Measurements from ENCODE around the gene QARS1.

The QARS1 gene

DNA sequence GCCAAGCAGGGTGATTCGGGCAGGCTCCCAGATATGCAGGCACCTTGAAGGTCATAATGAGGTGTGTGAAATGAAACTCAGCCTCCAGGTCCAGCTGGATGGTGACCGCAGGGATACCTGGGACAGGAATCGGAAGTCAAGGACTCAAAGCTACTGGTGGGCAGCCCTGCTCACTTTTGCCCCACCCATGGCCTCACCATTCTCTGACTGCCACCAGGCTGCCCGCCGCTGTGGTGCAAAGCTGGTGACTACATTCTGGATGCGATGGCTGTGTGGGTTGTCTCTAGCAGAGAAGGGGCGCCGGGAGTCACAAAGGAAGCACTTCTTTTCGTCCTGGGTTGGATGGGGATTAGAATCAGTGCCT lies 27.5 kb upstream of the QARS1 start:
- Histone ChIP-seq H3K27ac (ENCODE audit: low read depth, low read length, severe bottlenecking) (peak overlapping the region; percentile 93), H3K4me3 (ENCODE audit: extremely low read depth, insufficient read depth, low read length, poor library complexity, severe bottlenecking) (peak overlapping the region; percentile 70), H3K9me3 (ENCODE audit: control insufficient read depth, low read length) (no peaks in the 10 kb centered on the region), H3K4me1 (ENCODE audit: control insufficient read depth, insufficient read depth, low read length, poor library complexity, severe bottlenecking) (peaks cover 8% of the 10 kb centered on the region), H3K36me3 (ENCODE audit: control insufficient read depth, insufficient read depth, low read length) (peaks cover 41% of the 10 kb centered on the region)
- WGBS, 2 experiments (ENCODE audit: insufficient coverage in 2 of 2): 58 to 66% methylated on average over 4 to 9 of the region's 9 CpGs

DNA sequence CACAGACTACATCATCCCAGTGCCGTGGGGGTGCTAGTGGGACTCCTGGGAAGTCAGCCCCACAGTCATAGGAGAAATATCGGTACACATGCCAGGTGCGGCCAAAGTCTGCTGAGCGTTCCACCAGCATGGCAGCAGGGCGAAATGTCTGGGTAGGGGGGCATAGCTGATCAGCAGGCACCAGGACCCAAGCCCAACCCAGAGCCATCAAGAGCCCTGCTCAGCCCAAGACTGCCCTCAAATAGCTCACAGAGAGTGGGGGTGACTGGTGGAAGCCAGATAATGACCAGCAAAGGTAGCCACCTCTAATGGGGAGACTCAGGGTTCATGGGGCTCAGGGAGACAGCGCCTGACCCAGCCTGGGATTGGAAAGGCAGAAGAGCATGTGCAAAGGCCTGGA lies 27.0 kb upstream of the QARS1 start:
- Histone ChIP-seq H3K4me3 (ENCODE audit: extremely low read depth, insufficient read depth, low read length, poor library complexity, severe bottlenecking) (peak overlapping the region; percentile 70), H3K9me3 (ENCODE audit: control insufficient read depth, low read length) (no peaks in the 10 kb centered on the region), H3K27ac (ENCODE audit: low read depth, low read length, severe bottlenecking) (no peak overlapping the region), H3K4me1 (ENCODE audit: control insufficient read depth, insufficient read depth, low read length, poor library complexity, severe bottlenecking) (peaks cover 8% of the 10 kb centered on the region), H3K36me3 (ENCODE audit: control insufficient read depth, insufficient read depth, low read length) (peaks cover 46% of the 10 kb centered on the region)
- 94 to 96% methylated on average over 6 of the region's 6 CpGs for WGBS, 2 experiments (ENCODE audit: insufficient coverage in 2 of 2)

DNA sequence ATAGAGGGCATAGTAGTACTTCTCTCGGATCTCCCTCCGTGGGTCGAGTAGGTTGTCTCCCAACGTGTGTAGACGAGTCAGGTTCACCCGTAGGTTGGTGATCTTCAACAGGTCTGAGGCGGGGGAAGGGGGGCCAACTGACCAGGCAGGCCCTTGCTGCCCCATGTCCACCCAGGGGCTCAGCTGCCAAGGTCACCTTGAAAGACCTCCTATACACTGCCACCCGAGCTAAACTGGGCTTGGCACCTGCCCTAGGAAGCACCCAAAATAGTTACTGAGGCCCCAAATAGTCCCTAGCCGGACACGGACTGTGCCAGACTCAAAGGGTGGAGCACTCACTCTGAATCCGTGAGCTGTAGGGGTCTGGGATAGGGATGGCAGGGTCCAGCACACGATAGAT lies 26.5 kb upstream of the QARS1 start:
- H3K4me1 ChIP-seq (ENCODE audit: control insufficient read depth, insufficient read depth, low read length, poor library complexity, severe bottlenecking): peaks cover 8% of the 10 kb centered on the region
- no peak overlapping the region for H3K4me3 ChIP-seq (ENCODE audit: extremely low read depth, insufficient read depth, low read length, poor library complexity, severe bottlenecking)
- H3K27ac ChIP-seq (ENCODE audit: low read depth, low read length, severe bottlenecking): no peak overlapping the region
- peaks cover 51% of the 10 kb centered on the region for H3K36me3 ChIP-seq (ENCODE audit: control insufficient read depth, insufficient read depth, low read length)
- H3K9me3 ChIP-seq (ENCODE audit: control insufficient read depth, low read length): no peaks in the 10 kb centered on the region
- WGBS, 2 experiments (ENCODE audit: insufficient coverage in 2 of 2): 95 to 100% methylated on average over 6 to 12 of the region's 12 CpGs

DNA sequence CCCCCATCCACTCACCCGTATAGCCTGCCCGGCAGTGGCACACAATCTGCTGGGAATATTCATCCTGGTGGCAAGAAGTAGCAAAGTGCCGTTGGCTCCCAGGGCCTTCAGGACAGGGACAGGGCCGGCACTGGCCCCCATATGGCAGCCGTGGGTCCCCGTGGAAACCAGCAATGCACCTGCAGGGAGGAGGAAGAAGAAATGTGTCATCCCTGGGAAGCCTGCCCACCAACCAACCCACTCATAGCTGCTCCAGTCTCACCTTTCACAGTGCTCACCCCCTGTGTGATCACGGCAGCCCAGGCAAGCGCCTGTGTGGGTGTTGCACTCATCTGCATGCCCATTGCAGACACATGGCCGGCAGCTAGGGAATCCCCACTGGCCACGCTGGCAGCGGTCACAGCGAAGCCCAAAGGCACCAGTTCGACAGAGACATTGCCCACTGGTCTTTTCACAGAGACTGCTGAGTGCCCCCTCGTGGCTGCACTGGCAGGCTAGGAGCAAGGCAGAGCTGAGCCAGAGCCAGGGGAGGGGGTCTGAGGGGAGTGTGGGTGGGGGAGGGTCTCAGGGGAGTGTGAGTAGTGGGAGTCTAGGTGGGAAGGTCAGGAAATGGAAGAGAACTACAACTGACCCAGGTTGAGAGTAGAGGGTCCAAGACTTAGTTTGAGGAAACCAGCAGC lies 20.6 kb upstream of the QARS1 start:
- 86 to 88% methylated on average over 10 to 12 of the region's 14 CpGs for WGBS, 2 experiments (ENCODE audit: insufficient coverage in 2 of 2)
- H3K4me3 ChIP-seq (ENCODE audit: extremely low read depth, insufficient read depth, low read length, poor library complexity, severe bottlenecking): no peak overlapping the region
- peaks cover 85% of the 10 kb centered on the region for H3K36me3 ChIP-seq (ENCODE audit: control insufficient read depth, insufficient read depth, low read length)
- no peaks in the 10 kb centered on the region for H3K4me1 ChIP-seq (ENCODE audit: control insufficient read depth, insufficient read depth, low read length, poor library complexity, severe bottlenecking)
- no peaks in the 10 kb centered on the region for H3K9me3 ChIP-seq (ENCODE audit: control insufficient read depth, low read length)
- no peak overlapping the region for H3K27ac ChIP-seq (ENCODE audit: low read depth, low read length, severe bottlenecking)

DNA sequence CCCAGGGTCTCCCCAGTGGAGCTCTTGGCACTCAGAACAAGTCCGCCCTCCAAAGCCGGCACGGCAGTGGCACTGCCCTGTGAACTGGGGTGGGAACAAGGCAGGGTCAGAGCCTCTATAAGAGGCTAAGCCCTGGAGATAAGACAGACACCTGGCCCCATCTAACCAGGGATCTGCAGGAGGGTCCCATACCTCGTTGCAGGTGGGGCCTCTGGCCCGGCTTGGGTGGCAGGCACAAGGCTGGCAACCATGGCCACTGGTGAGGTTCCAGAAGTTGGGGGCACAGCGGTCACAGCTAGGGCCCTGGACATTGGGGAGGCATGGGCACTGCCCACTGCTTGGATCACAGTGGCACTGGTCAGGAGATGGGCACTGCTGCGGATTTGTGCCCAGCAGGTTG lies 19.6 kb upstream of the QARS1 start:
- no peak overlapping the region for H3K4me3 ChIP-seq (ENCODE audit: extremely low read depth, insufficient read depth, low read length, poor library complexity, severe bottlenecking)
- H3K4me1 ChIP-seq (ENCODE audit: control insufficient read depth, insufficient read depth, low read length, poor library complexity, severe bottlenecking): peaks cover 6% of the 10 kb centered on the region
- peaks cover 78% of the 10 kb centered on the region for H3K36me3 ChIP-seq (ENCODE audit: control insufficient read depth, insufficient read depth, low read length)
- H3K27ac ChIP-seq (ENCODE audit: low read depth, low read length, severe bottlenecking): no peak overlapping the region
- WGBS, 2 experiments (ENCODE audit: insufficient coverage in 2 of 2): 84 to 98% methylated on average over 5 to 7 of the region's 7 CpGs
- H3K9me3 ChIP-seq (ENCODE audit: control insufficient read depth, low read length): no peaks in the 10 kb centered on the region

DNA sequence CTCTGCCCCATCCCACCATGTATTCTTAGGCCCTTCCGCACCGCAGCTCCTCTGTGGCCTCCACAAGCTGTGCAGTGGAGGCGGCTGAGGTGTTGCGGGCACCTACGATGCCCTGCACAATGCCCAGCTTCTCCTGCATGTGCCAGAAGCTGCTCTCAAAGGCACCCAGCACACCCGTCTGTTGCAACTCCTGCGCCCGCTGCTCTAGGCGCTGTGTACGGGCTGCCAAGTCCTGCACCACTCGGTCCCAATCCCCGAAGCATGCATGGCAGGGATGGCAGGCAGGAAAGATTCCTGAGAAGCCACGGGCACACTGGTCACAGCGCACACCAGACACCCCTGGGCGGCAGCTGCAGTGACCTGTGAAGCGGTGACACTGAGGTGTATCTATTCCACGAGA lies 19.1 kb upstream of the QARS1 start:
- WGBS, 2 experiments (ENCODE audit: insufficient coverage in 2 of 2): 95 to 97% methylated on average over 16 to 17 of the region's 17 CpGs
- no peaks in the 10 kb centered on the region for H3K9me3 ChIP-seq (ENCODE audit: control insufficient read depth, low read length)
- H3K36me3 ChIP-seq (ENCODE audit: control insufficient read depth, insufficient read depth, low read length): peaks cover 78% of the 10 kb centered on the region
- no peak overlapping the region for H3K27ac ChIP-seq (ENCODE audit: low read depth, low read length, severe bottlenecking)
- peaks cover 6% of the 10 kb centered on the region for H3K4me1 ChIP-seq (ENCODE audit: control insufficient read depth, insufficient read depth, low read length, poor library complexity, severe bottlenecking)
- H3K4me3 ChIP-seq (ENCODE audit: extremely low read depth, insufficient read depth, low read length, poor library complexity, severe bottlenecking): no peak overlapping the region

DNA sequence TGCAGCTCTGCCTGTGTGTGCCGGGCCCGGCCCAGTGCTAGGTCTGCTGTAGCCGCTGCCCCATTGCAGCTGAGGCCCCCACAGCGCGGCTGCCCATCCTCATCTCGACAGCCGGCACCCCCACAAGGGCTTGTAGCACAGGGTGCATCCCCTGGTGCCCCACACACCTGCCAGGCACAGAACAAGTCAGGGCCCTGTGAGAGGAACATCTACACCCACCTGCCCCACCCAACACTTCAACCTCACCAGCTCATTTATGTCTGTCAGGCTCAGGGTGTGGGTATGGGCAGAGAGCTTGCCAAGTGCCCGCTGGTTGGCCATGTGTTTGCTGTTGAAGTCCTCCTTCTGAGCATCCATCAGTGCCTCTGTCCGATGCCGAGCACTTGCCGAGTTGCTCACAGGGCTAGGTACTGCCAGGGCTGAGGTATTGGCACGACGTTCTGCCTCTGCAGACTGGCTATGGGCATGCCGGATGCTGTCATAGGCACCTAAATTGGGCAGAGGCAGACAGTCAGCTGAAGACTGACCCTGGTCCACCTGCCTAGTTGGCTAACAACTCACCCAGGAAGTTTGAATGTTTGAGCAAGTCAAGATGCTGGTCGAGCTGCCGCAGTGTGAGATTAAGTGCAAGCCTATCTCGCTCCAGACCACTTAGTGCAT lies 18.5 kb upstream of the QARS1 start:
- H3K9me3 ChIP-seq (ENCODE audit: control insufficient read depth, low read length): no peaks in the 10 kb centered on the region
- H3K4me3 ChIP-seq (ENCODE audit: extremely low read depth, insufficient read depth, low read length, poor library complexity, severe bottlenecking): no peak overlapping the region
- WGBS, 2 experiments (ENCODE audit: insufficient coverage in 2 of 2): 96% methylated on average over 16 to 17 of the region's 17 CpGs
- peaks cover 6% of the 10 kb centered on the region for H3K4me1 ChIP-seq (ENCODE audit: control insufficient read depth, insufficient read depth, low read length, poor library complexity, severe bottlenecking)
- peaks cover 78% of the 10 kb centered on the region for H3K36me3 ChIP-seq (ENCODE audit: control insufficient read depth, insufficient read depth, low read length)
- H3K27ac ChIP-seq (ENCODE audit: low read depth, low read length, severe bottlenecking): no peak overlapping the region

DNA sequence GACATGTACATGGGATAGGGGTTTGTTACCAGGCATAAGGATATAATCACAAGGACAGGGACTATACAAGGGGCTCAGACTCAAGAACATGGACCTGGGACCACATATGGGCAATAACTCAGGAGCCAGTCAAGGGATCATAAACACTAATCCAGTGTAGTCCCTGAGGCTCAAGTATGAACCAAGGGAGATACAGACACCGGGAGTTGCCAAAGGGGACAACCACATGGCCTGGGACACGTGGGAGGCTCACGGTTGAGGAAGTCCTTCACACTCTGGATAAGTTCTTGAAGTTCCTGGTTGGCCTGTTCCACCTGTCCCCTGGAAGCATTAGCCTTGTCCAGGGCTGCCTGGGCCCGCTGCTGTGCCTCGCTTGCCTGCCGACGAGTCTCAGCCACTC lies 17.9 kb upstream of the QARS1 start:
- 94 to 99% methylated on average over 7 of the region's 7 CpGs for whole genome bisulfite sequencing, 2 experiments (ENCODE audit: insufficient coverage in 2 of 2)
- H3K4me1 ChIP-seq (ENCODE audit: control insufficient read depth, insufficient read depth, low read length, poor library complexity, severe bottlenecking): peaks cover 6% of the 10 kb centered on the region
- peaks cover 78% of the 10 kb centered on the region for H3K36me3 ChIP-seq (ENCODE audit: control insufficient read depth, insufficient read depth, low read length)
- H3K9me3 ChIP-seq (ENCODE audit: control insufficient read depth, low read length): no peaks in the 10 kb centered on the region
- H3K27ac ChIP-seq (ENCODE audit: low read depth, low read length, severe bottlenecking): no peak overlapping the region
- no peak overlapping the region for H3K4me3 ChIP-seq (ENCODE audit: extremely low read depth, insufficient read depth, low read length, poor library complexity, severe bottlenecking)

DNA sequence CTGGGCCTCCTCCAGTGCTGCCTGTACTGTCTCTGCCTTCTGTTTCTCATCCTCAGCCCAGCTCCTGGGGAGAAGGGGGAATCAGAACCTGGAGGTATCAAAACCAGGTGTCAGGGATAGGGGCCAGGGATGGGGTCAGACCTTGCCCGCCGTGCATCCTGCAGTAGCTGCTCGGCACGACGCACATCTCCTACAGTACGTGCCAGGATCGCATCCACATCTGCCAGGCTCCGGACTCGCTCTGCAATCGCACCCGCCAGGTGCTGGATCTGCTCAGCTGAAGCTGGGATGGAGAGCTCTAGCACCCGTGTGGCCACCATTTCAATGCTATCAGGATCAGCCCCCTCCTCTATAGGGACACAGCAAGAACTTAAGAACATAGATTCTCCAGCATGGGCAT lies 17.5 kb upstream of the QARS1 start:
- H3K27ac ChIP-seq (ENCODE audit: low read depth, low read length, severe bottlenecking): no peak overlapping the region
- H3K36me3 ChIP-seq (ENCODE audit: control insufficient read depth, insufficient read depth, low read length): peaks cover 79% of the 10 kb centered on the region
- H3K4me1 ChIP-seq (ENCODE audit: control insufficient read depth, insufficient read depth, low read length, poor library complexity, severe bottlenecking): peaks cover 6% of the 10 kb centered on the region
- H3K9me3 ChIP-seq (ENCODE audit: control insufficient read depth, low read length): no peaks in the 10 kb centered on the region
- no peak overlapping the region for H3K4me3 ChIP-seq (ENCODE audit: extremely low read depth, insufficient read depth, low read length, poor library complexity, severe bottlenecking)
- WGBS, 2 experiments (ENCODE audit: insufficient coverage in 2 of 2): 95 to 98% methylated on average over 12 of the region's 12 CpGs

DNA sequence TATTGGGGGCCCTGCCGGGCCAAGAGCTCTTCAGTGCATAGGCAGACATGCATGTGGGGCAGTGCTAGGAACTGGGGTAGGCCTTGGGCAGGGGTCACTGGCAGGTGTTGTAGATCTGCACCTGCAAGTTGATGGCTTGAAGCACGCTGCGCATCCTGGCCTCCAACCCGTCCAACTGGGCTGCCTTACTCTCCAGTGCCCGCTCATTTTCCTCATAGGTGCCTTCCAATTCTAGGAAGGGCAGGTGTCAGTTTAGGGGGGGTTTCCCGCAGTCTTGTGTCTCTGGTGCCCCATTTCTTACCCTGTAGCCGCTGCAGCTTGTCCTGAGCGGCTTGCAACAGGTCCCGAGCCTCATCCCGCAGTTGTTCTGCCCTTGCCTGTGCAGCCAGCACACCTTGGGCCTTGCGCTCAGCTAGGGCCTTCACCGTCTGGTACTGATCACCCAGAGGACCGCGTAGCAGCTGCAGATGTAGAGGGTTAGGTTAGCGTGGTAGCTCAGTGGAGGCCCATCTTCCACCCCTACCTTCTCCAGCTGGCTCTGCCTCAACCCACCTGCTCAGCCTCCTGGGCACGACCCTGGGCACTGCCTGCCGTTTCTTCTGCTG lies 16.7 kb upstream of the QARS1 start:
- 84 to 85% methylated on average over 11 to 12 of the region's 17 CpGs for WGBS, 2 experiments (ENCODE audit: insufficient coverage in 2 of 2)
- Histone ChIP-seq H3K4me1 (ENCODE audit: control insufficient read depth, insufficient read depth, low read length, poor library complexity, severe bottlenecking) (peaks cover 6% of the 10 kb centered on the region), H3K9me3 (ENCODE audit: control insufficient read depth, low read length) (no peaks in the 10 kb centered on the region), H3K4me3 (ENCODE audit: extremely low read depth, insufficient read depth, low read length, poor library complexity, severe bottlenecking) (peak overlapping the region; percentile 67), H3K36me3 (ENCODE audit: control insufficient read depth, insufficient read depth, low read length) (peaks cover 79% of the 10 kb centered on the region), H3K27ac (ENCODE audit: low read depth, low read length, severe bottlenecking) (peak overlapping the region; percentile 98)
